ENCODE data around the gene POLR3E. TPM values are rescaled to one million over a fixed set of nuclear protein-coding genes. Genes with fewer than 3 reads are reported as not detected.

The POLR3E gene
- total and polyA plus RNA-seq, 11 donors, result 15.2 to 72.6 (median 31.3) TPM

- intact Hi-C loops (cut with DNase I), result loop anchor here in 2 of 10 donors (5.0 to 10.0 kb wide), 3 partner anchors 33 to 1169 kb away; partner anchors contain the start of genes CDR2 (in 1 of the 2), DNAH3 (in 1 of the 2) and LDAF1 (in 1 of the 2)
Measured at GRCh38 chr16:22323959-22324786, 27.0 kb downstream of the POLR3E start.

GRCh38 chr16:22324787-22325597 is 27.8 kb downstream of the POLR3E start:
- Histone ChIP-seq H3K27me3 (no peaks in the 10 kb centered on the region), H3K4me3 (no peak overlapping the region), H3K27ac (no peak overlapping the region), H3K4me1 (peaks cover 0 to 13% (median 0%) of the 10 kb centered on the region in 12 donors), H3K9me3 (no peaks in the 10 kb centered on the region), H3K36me3 (peaks cover 0 to 96% (median 81%) of the 10 kb centered on the region in 9 donors)
- intact Hi-C loops (cut with DNase I), result loop anchor here in 2 of 10 donors (5.0 to 10.0 kb wide), 3 partner anchors 32 to 1170 kb away; partner anchors contain the start of genes CDR2 (in 1 of the 2), DNAH3 (in 1 of the 2) and LDAF1 (in 1 of the 2)
- DNase-seq, result no peak
- ATAC-seq, result no peak
- TF ChIP-seq POLR2A (IDR thresholded peaks at IDR 0.05) (no peak), CTCF (IDR thresholded peaks at IDR 0.05) (no peak)
- 90 to 93% (median 91%) methylated on average over 13 to 19 of the region's 19 CpGs for WGBS, 4 donors

More at GRCh38 chr16:22323959-22324786, 27.0 kb downstream of the POLR3E start:
- WGBS, 4 donors, result 91 to 94% (median 92%) methylated on average over 18 to 24 of the region's 24 CpGs
- H3K4me1 ChIP-seq, result peaks cover 0 to 8% (median 0%) of the 10 kb centered on the region in 12 donors
- no peak overlapping the region for H3K27ac ChIP-seq
- H3K36me3 ChIP-seq, result peaks cover 0 to 96% (median 84%) of the 10 kb centered on the region in 9 donors
- no peak for DNase-seq
- ATAC-seq, result no peak
- no peaks in the 10 kb centered on the region for H3K9me3 ChIP-seq
- no peak overlapping the region for H3K4me3 ChIP-seq
- H3K27me3 ChIP-seq, result no peaks in the 10 kb centered on the region
- TF ChIP-seq POLR2A (IDR thresholded peaks at IDR 0.05) (no peak), CTCF (IDR thresholded peaks at IDR 0.05) (no peak)

GRCh38 chr16:22325598-22326368 is 28.6 kb downstream of the POLR3E start:
- H3K36me3 ChIP-seq, result peaks cover 0 to 92% (median 82%) of the 10 kb centered on the region in 9 donors
- TF ChIP-seq CTCF (IDR thresholded peaks at IDR 0.05), result no peak
- TF ChIP-seq POLR2A (IDR thresholded peaks at IDR 0.05), result no peak
- H3K9me3 ChIP-seq, result no peaks in the 10 kb centered on the region
- intact Hi-C loops (cut with DNase I), result loop anchor here in 1 of 10 donors (10.0 kb wide), 1 partner anchor 1171 kb away; the partner anchor contains the start of genes DNAH3 and LDAF1
- 94 to 95% (median 94%) methylated on average over 46 of the region's 46 CpGs for WGBS, 4 donors
- H3K27ac ChIP-seq, result no peak overlapping the region
- H3K27me3 ChIP-seq, result no peaks in the 10 kb centered on the region
- H3K4me1 ChIP-seq, result peaks cover 0 to 16% (median 0%) of the 10 kb centered on the region in 12 donors
- DNase-seq, result no peak
- no peak for ATAC-seq
- no peak overlapping the region for H3K4me3 ChIP-seq
